ENCODE measurements around the gene PCNP. TPM values are rescaled to one million over a fixed set of nuclear protein-coding genes. Genes with fewer than 3 reads are reported as not detected.

The PCNP gene
- polyA plus RNA-seq, 1 donor from 2014 or later: 280 TPM

DNA sequence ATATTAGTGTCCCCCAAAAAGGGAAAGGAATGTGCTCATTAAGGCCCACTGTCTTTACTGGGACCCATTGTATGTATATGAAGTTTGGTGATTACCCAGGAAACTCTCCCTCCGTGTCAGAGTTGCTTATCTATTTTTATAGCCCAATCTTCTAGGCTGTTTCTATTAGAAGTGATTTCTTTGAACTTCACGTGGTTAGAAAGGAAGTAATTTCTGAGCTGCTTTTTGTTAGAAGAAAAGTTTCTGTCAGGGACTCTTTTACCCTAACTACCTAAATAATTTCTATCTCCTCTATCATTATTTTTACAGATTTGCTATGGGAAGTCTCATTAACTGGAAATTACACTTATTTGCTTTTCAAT, 43.3 kb upstream of the PCNP start:
- Histone ChIP-seq H3K4me3 (ENCODE audit: low read length) (no peak overlapping the region), H3K27me3 (ENCODE audit: insufficient read depth, low read depth, low read length) (no peaks in the 10 kb centered on the region), H4K20me1 (ENCODE audit: insufficient read depth) (no peaks in the 10 kb centered on the region), H3K4me2 (ENCODE audit: low read length) (no peak overlapping the region), H3K79me2 (replicated peaks; ENCODE audit: insufficient read depth, low read length) (no peaks in the 10 kb centered on the region), H2AFZ (ENCODE audit: low read depth, low read length) (no peak overlapping the region), H3K9me2 (ENCODE audit: insufficient read depth, low read length) (no peaks in the 10 kb centered on the region), H3K27ac (ENCODE audit: low read length) (no peak overlapping the region), H3K36me3 (ENCODE audit: insufficient read depth, low read length) (no peaks in the 10 kb centered on the region), H3F3A (ENCODE audit: insufficient read depth, low read length, poor library complexity, severe bottlenecking) (no peaks in the 10 kb centered on the region), H3K9ac (ENCODE audit: low read length) (no peak overlapping the region), H3K9me3 (ENCODE audit: low read length) (no peaks in the 10 kb centered on the region)
- TF ChIP-seq EZH2 (IDR thresholded peaks at IDR 0.05; ENCODE audit: borderline replicate concordance, insufficient read depth, low read length, poor library complexity, severe bottlenecking): no peak
- TF ChIP-seq, protein P1, sequence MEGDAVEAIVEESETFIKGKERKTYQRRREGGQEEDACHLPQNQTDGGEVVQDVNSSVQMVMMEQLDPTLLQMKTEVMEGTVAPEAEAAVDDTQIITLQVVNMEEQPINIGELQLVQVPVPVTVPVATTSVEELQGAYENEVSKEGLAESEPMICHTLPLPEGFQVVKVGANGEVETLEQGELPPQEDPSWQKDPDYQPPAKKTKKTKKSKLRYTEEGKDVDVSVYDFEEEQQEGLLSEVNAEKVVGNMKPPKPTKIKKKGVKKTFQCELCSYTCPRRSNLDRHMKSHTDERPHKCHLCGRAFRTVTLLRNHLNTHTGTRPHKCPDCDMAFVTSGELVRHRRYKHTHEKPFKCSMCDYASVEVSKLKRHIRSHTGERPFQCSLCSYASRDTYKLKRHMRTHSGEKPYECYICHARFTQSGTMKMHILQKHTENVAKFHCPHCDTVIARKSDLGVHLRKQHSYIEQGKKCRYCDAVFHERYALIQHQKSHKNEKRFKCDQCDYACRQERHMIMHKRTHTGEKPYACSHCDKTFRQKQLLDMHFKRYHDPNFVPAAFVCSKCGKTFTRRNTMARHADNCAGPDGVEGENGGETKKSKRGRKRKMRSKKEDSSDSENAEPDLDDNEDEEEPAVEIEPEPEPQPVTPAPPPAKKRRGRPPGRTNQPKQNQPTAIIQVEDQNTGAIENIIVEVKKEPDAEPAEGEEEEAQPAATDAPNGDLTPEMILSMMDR (IDR thresholded peaks at IDR 0.05; ENCODE audit: poor library complexity, severe bottlenecking): no peak
- TF ChIP-seq SMC3 (conservative IDR thresholded peaks at IDR 0.05; ENCODE audit: poor library complexity): no peak
- TF ChIP-seq MXI1 (conservative IDR thresholded peaks at IDR 0.05; ENCODE audit: poor library complexity, severe bottlenecking): no peak
- TF ChIP-seq, protein P2, sequence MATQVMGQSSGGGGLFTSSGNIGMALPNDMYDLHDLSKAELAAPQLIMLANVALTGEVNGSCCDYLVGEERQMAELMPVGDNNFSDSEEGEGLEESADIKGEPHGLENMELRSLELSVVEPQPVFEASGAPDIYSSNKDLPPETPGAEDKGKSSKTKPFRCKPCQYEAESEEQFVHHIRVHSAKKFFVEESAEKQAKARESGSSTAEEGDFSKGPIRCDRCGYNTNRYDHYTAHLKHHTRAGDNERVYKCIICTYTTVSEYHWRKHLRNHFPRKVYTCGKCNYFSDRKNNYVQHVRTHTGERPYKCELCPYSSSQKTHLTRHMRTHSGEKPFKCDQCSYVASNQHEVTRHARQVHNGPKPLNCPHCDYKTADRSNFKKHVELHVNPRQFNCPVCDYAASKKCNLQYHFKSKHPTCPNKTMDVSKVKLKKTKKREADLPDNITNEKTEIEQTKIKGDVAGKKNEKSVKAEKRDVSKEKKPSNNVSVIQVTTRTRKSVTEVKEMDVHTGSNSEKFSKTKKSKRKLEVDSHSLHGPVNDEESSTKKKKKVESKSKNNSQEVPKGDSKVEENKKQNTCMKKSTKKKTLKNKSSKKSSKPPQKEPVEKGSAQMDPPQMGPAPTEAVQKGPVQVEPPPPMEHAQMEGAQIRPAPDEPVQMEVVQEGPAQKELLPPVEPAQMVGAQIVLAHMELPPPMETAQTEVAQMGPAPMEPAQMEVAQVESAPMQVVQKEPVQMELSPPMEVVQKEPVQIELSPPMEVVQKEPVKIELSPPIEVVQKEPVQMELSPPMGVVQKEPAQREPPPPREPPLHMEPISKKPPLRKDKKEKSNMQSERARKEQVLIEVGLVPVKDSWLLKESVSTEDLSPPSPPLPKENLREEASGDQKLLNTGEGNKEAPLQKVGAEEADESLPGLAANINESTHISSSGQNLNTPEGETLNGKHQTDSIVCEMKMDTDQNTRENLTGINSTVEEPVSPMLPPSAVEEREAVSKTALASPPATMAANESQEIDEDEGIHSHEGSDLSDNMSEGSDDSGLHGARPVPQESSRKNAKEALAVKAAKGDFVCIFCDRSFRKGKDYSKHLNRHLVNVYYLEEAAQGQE (IDR thresholded peaks at IDR 0.05; ENCODE audit: borderline replicate concordance): no peak
- TF ChIP-seq RAD21 (conservative IDR thresholded peaks at IDR 0.05): no peak
- no peak for TF ChIP-seq TAF1 (IDR thresholded peaks at IDR 0.05; ENCODE audit: low read depth)
- no peak for TF ChIP-seq EP300 (conservative IDR thresholded peaks at IDR 0.05; ENCODE audit: poor library complexity, severe bottlenecking)
- TF ChIP-seq POLR2AphosphoS5 (IDR thresholded peaks at IDR 0.05): no peak

DNA sequence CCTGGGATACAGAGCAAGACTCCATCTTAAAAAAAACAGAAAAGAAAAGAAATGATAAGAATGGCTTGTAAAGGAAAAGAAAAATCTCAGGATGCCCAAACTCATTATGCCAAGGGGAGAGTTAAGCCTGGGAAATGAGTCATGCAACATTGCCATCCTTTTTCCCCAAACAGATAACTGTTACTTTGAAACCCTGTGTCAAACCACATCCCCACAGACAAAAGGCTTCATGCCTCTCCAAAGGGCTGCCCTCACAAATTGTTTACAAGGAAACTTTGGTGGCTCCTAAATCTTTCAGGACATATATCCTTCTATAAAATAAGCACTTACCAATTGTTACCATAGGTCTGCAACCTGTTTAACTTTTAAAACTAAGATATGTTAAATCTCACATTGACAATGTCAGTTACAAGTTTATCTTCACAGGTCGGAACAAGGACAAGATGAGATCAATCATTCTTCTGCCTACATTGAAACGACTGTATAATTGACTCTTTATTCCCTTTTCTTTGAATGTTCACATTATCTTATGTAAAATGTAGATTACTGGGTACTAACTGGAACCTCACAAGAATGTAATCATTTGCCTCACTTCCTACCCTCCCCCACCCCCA, 42.4 kb upstream of the PCNP start:
- Histone ChIP-seq H3K27me3 (ENCODE audit: insufficient read depth, low read depth, low read length) (no peaks in the 10 kb centered on the region), H3K4me2 (ENCODE audit: low read length) (no peak overlapping the region), H3K9me2 (ENCODE audit: insufficient read depth, low read length) (no peaks in the 10 kb centered on the region), H4K20me1 (ENCODE audit: insufficient read depth) (no peaks in the 10 kb centered on the region), H3K9me3 (ENCODE audit: low read length) (no peaks in the 10 kb centered on the region), H2AFZ (ENCODE audit: low read depth, low read length) (no peak overlapping the region), H3K4me3 (ENCODE audit: low read length) (no peak overlapping the region), H3K36me3 (ENCODE audit: insufficient read depth, low read length) (no peaks in the 10 kb centered on the region), H3F3A (ENCODE audit: insufficient read depth, low read length, poor library complexity, severe bottlenecking) (no peaks in the 10 kb centered on the region), H3K79me2 (replicated peaks; ENCODE audit: insufficient read depth, low read length) (no peaks in the 10 kb centered on the region), H3K9ac (ENCODE audit: low read length) (no peak overlapping the region), H3K27ac (ENCODE audit: low read length) (no peak overlapping the region)
- TF ChIP-seq MXI1 (conservative IDR thresholded peaks at IDR 0.05; ENCODE audit: poor library complexity, severe bottlenecking) (no peak), SMC3 (conservative IDR thresholded peaks at IDR 0.05; ENCODE audit: poor library complexity) (no peak), RAD21 (conservative IDR thresholded peaks at IDR 0.05) (no peak), POLR2AphosphoS5 (IDR thresholded peaks at IDR 0.05) (no peak), EP300 (conservative IDR thresholded peaks at IDR 0.05; ENCODE audit: poor library complexity, severe bottlenecking) (no peak), EZH2 (IDR thresholded peaks at IDR 0.05; ENCODE audit: borderline replicate concordance, insufficient read depth, low read length, poor library complexity, severe bottlenecking) (no peak)
- TF ChIP-seq, protein P1 (IDR thresholded peaks at IDR 0.05; ENCODE audit: poor library complexity, severe bottlenecking): no peak
- TF ChIP-seq, protein P2 (IDR thresholded peaks at IDR 0.05; ENCODE audit: borderline replicate concordance): no peak
